GM10248 (cell line): ENCODE data around the gene AGPAT1.
"Not testable (repeated sequence)": the region's sequence is repeated elsewhere in the genome, so short reads cannot be mapped to it uniquely, and the experiment has no call there.

Source experiments
- CTCF ChIA-PET: fragments of 300-600 bp; sonication (Branson Sonifier 250); formaldehyde crosslinking; extraction: SDS; loops from one replicate; lab custom pipeline; 2021; ENCODE audit warnings: antibody characterized with exemption; lab: Yijun Ruan, JAX
- POLR2A ChIA-PET: fragments of 350-650 bp; sonication (Branson Sonifier 250); formaldehyde crosslinking; extraction: SDS; loops from one replicate; lab custom pipeline; 2020; ENCODE audit warnings: antibody characterized with exemption; lab: Yijun Ruan, JAX
- DNase-seq: peaks from one replicate; pipeline ENCODE4 v3.0.0; 2012; ENCODE audit errors: extremely low spot score
- TF ChIP-seq, protein P1 (sequence below): IDR thresholded peaks from 2 replicates; pipeline ENCODE4 v1.5.1; 2012; ENCODE audit warnings: mild to moderate bottlenecking, low read depth; ENCODE audit errors: extremely low read depth, missing control alignments, control extremely low read depth

Gene AGPAT1

DNA sequence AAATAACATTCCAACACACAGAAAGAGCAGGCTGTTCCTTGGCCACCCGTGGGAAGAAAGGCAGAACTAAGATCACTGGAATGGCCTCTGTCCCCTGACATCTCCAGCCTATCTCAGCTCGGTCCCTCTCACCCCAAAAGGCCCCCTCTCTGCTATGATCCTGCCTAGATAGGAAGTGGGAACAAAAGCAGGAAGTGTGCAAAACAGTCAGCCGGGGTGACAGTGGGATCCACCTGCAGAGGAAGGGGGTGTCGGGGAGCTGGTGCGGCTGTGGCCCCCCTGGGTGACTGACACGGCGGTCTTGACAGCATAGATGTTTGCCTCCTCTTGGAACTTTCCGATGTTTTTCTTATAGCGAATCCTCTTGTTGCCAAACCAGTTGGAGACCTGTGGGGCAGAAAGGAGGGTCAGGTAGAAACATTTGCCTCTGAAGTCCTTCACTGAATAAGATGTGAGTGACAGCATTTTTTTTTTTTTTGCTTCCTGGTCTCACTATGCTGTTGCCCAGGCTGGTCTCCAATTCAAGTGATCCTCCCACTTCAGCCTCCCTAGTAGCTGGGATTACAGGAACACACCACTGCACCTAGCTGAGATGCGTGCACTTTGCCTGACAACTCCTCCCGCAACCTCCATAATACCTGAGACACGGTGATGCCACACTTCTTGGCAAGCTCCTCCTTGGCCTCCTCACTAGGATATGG, 11.3 kb upstream of the AGPAT1 start:
- DNase-seq: no peak
- TF ChIP-seq, protein P1, sequence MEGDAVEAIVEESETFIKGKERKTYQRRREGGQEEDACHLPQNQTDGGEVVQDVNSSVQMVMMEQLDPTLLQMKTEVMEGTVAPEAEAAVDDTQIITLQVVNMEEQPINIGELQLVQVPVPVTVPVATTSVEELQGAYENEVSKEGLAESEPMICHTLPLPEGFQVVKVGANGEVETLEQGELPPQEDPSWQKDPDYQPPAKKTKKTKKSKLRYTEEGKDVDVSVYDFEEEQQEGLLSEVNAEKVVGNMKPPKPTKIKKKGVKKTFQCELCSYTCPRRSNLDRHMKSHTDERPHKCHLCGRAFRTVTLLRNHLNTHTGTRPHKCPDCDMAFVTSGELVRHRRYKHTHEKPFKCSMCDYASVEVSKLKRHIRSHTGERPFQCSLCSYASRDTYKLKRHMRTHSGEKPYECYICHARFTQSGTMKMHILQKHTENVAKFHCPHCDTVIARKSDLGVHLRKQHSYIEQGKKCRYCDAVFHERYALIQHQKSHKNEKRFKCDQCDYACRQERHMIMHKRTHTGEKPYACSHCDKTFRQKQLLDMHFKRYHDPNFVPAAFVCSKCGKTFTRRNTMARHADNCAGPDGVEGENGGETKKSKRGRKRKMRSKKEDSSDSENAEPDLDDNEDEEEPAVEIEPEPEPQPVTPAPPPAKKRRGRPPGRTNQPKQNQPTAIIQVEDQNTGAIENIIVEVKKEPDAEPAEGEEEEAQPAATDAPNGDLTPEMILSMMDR: no peak
- ChIA-PET CTCF (no interaction called here), POLR2A (no interaction called here)

DNA sequence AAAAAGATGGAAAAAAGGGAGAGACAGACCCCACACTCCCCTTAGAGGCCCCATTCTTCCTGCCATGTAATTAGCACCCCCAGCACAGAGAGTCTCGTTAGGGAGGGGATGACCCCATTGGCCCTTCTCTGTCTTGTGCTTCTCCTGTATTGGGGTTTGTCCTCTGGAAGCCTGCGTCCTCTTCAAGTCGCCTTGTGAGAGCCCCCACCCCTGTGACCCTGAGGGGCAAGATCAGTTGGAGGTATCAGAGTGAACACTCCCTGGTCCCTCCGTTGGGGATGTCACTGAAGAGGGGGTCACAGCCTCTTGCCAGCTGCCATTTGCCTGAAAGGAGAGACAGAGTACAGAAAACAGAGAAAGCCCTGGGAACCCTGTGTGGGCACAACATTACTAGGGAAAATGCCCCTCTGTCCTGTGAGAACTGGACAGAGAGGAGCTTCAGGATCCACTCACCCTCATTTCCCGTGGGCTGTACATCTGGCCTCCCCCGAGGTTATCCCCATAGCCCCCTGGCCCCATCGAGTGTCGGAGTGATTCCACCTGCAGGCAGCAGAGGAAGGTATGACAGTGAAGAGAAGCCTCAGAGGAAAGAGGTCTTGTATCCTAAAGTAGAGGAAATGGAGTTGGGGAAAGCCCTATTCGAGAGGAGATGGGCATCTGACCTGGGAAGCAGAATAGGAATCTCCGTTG, 10.4 kb upstream of the AGPAT1 start:
- CTCF ChIA-PET: interaction anchor here (0.9 kb wide), 1 partner anchor 9 kb away, joined by 3 read pairs; no protein-coding TSS in a partner anchor
- POLR2A ChIA-PET: not testable (repeated sequence)

DNA sequence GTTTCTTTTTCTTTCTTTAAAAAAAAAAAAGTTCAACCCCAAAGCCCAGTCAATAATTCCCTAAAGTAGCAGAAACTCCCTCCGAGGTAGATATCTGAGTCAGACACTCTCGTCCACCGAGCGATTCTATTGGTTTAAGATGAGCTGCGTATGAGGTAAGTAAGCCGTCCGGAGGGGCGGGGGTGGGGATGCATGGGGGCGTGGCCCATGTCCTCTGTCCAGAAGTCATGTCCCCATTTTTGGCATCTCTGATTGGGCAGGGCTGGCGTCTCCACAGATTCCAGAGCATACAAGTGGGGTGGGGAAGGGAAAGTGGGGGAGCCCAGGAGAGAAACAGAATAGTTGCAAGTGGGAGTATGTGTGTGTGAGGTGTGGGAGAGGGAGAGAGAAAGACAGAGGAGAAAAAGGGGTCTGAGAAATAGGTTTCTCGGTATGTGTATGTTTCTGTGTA, 9.8 kb upstream of the AGPAT1 start:
- CTCF ChIA-PET: interaction anchor here (0.9 kb wide), 1 partner anchor 10 kb away, joined by 3 read pairs; no protein-coding TSS in a partner anchor
- POLR2A ChIA-PET, DNase-seq: not testable (repeated sequence)

More for the DNA sequence above, 10.4 kb upstream of the AGPAT1 start:
- DNase-seq: not testable (repeated sequence)

DNA sequence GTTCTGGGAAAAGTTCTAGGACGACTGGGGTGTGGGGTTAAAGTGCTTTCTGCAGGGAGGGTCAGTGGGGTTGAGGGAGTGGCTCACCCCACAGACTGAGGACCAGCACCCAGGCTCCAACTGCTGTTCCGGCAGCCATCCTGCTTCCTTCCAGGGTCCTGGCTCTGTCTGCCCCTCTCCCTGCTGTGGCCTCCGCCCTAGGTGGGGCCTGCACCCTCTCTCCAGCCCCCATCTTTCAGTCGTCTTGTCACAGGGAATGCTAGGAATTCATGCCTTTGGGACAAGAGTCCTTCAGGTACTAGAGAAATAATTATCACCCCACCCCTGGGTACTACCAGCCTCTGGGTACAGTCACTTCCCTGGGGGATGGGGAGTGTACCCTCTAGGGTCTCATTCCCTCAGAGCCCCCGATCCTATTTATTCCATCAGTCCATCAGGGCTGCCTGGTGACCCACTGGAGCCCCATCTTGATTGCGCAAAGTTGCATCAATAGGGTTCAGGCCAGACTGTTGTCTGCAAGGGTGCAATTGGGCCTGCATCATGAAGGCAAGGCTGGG, 8.3 kb upstream of the AGPAT1 start, which contains the start of gene AGER:
AGER (minus strand) TSS at position 170 of the 557 bp plus-strand sequence; CDS start at position 139, 31 bp downstream.
- DNase-seq: no peak
- CTCF ChIA-PET: no interaction called here
- TF ChIP-seq, protein P1: no peak

DNA sequence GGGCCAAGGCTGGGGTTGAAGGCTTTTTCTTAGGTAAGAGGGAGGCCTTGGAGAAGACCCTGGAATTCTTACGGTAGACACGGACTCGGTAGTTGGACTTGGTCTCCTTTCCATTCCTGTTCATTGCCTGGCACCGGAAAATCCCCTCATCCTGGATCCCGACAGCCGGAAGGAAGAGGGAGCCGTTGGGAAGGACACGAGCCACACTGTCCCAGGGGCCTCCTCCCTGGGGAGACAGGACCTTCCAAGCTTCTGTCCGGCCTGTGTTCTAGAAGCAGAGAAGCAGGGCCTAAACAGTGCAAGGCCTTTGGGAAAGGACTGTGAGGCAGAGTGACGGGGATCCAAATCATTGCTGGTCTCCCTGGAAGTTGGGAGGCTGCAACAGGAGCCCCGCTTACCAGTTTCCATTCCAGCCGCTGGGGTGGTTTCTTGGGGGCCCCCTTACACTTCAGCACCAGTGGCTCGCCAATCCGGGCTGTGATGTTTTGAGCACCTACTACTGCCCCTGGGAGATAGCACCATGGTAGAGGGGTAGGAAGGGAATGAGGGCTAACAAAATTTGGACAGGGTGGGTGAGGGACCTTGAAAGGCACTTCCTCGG, 7.7 kb upstream of the AGPAT1 start:
- DNase-seq: no peak
- ChIA-PET POLR2A (no interaction called here), CTCF (interaction anchor here (1.3 kb wide), 1 partner anchor 12 kb away, joined by 3 read pairs; no protein-coding TSS in a partner anchor)
- TF ChIP-seq, protein P1: no peak

More for the DNA sequence above, 8.3 kb upstream of the AGPAT1 start, which contains the start of gene AGER:
- POLR2A ChIA-PET: no interaction called here

DNA sequence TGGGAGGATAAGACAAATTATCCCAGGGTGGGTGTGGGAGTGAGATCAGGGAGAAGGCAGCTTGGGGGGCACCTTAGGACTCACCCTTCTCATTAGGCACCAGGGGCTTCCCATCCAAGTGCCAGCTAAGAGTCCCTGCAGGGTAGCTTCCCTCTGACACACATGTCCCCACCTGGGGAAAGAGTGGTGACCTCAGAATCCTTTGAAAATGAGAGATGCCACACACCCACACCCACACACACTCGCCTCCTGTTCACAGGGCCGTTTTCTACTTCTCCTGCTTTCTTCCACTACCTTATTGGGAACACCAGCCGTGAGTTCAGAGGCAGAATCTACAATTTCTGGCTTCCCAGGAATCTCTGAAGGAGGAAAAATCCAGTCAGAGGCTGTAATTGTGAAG, 7.1 kb upstream of the AGPAT1 start:
- TF ChIP-seq, protein P1: no peak
- DNase-seq: no peak
- ChIA-PET CTCF (interaction anchor here (1.3 kb wide), 1 partner anchor 13 kb away, joined by 3 read pairs; no protein-coding TSS in a partner anchor), POLR2A (interaction anchor here (2.1 kb wide), 1 partner anchor 10 kb away, joined by 9 read pairs; the partner anchor contains the start of gene GPSM3)

DNA sequence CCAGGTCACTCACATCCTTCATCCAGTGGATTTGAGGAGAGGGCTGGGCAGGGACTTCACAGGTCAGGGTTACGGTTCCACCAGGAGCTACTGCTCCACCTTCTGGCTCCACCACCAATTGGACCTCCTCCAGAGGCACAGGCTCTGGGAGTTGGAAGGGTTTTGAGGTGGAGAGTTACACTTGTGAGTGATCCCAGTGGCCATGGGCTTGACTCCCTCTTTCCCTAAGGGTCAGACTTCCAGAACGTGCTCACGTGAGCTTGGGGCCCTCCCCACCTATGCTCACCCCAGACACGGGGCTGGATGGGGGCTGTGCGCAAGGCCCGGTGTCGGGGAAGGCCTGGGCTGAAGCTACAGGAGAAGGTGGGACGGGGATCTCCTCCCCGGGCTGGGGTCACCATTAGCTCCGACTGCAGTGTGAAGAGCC, 6.7 kb upstream of the AGPAT1 start:
- CTCF ChIA-PET: interaction anchor here (1.3 kb wide), 1 partner anchor 13 kb away, joined by 3 read pairs; no protein-coding TSS in a partner anchor
- TF ChIP-seq, protein P1: no peak
- POLR2A ChIA-PET: interaction anchor here (2.1 kb wide), 1 partner anchor 10 kb away, joined by 9 read pairs; the partner anchor contains the start of gene GPSM3
- DNase-seq: no peak
